Endothelial cell of umbilical vein (primary cell): ENCODE measurements around the gene HNRNPH1.
"Not testable (repeated sequence)": the region's sequence is repeated elsewhere in the genome, so short reads cannot be mapped to it uniquely, and the experiment has no call there.

Experiments used
- CTCF ChIP-seq, 2 donors: IDR thresholded peaks; 1 replicate in 1 of 2; 2 replicates in 1 of 2; pipeline ENCODE4 v1.5.1; 2011; ENCODE audit warnings: low read length in 2 of 2, mild to moderate bottlenecking in 2 of 2, moderate library complexity in 2 of 2, control low read depth in 1 of 2, inconsistent platforms in 1 of 2, low read depth in 1 of 2; ENCODE audit not compliant: insufficient read depth in 1 of 2; ENCODE audit errors: extremely low read depth in 1 of 2
- EZH2 ChIP-seq: IDR thresholded peaks from 2 replicates; pipeline ENCODE4 v1.6.1; 2012; ENCODE audit warnings: borderline replicate concordance, low read depth, mild to moderate bottlenecking, moderate library complexity, low read length, inconsistent platforms; ENCODE audit not compliant: severe bottlenecking
- FOS ChIP-seq: IDR thresholded peaks from 2 replicates; pipeline ENCODE4 v1.6.1; 2011; ENCODE audit warnings: mild to moderate bottlenecking, low read length, moderate library complexity, borderline replicate concordance; ENCODE audit not compliant: insufficient read depth
- JUN ChIP-seq: IDR thresholded peaks from 2 replicates; pipeline ENCODE4 v1.6.1; 2011; ENCODE audit warnings: borderline replicate concordance, low read depth; ENCODE audit not compliant: insufficient read length, insufficient read depth
- POLR2A ChIP-seq: IDR thresholded peaks from 2 replicates; pipeline ENCODE4 v1.6.1; 2012; ENCODE audit warnings: low read depth, mild to moderate bottlenecking, control low read depth, low read length
- POLR2AphosphoS5 ChIP-seq: IDR thresholded peaks from 2 replicates; pipeline ENCODE4 v1.6.1; 2012; ENCODE audit warnings: low read depth, mild to moderate bottlenecking, control low read depth, low read length, moderate library complexity; ENCODE audit not compliant: insufficient read depth

GRCh38 chr5:179644766-179645165, 21.3 kb upstream of the HNRNPH1 start:
- not testable (repeated sequence) for TF ChIP-seq POLR2A; JUN; CTCF (IDR thresholded peaks at IDR 0.05; ENCODE audit: extremely low read depth in 1 of 2, insufficient read depth in 1 of 2, low read depth in 1 of 2, low read length in 2 of 2); FOS; EZH2; POLR2AphosphoS5
